Choroid plexus epithelial cell (primary cell): ENCODE results near the gene BOLA3.

ENCODE experiments used
- DNase-seq: peaks from one replicate; pipeline ENCODE4 v3.0.0-alpha.2; 2010; ENCODE audit warnings: low read depth
- H3K4me3 ChIP-seq: 2 replicates; pipeline ENCODE4 v1.5.1; 2011; ENCODE audit warnings: low read depth, mild to moderate bottlenecking, control low read depth, low read length, moderate library complexity
- TF ChIP-seq, protein P1 (sequence below): conservative IDR thresholded peaks from 2 replicates; pipeline ENCODE4 v1.5.1; 2011; ENCODE audit warnings: low read depth, mild to moderate bottlenecking, control low read depth, inconsistent platforms, low read length, moderate library complexity

Gene BOLA3

DNA sequence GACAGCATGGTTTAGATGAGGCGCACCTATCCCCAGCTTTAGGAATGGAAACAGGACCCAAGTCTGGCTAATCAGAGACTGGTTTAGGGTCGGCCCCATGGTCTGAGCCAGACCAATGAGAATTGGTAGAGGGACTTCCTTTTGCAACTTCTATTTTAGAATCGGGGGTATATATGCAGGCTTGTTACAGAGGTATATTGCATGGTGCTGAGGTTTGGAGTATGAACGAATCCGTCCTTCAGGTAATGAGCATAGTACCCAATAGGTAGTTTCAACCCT lies 1.5 kb upstream of the BOLA3 start:
- no peak overlapping the region for H3K4me3 ChIP-seq
- no peak for DNase-seq
- TF ChIP-seq, protein P1, sequence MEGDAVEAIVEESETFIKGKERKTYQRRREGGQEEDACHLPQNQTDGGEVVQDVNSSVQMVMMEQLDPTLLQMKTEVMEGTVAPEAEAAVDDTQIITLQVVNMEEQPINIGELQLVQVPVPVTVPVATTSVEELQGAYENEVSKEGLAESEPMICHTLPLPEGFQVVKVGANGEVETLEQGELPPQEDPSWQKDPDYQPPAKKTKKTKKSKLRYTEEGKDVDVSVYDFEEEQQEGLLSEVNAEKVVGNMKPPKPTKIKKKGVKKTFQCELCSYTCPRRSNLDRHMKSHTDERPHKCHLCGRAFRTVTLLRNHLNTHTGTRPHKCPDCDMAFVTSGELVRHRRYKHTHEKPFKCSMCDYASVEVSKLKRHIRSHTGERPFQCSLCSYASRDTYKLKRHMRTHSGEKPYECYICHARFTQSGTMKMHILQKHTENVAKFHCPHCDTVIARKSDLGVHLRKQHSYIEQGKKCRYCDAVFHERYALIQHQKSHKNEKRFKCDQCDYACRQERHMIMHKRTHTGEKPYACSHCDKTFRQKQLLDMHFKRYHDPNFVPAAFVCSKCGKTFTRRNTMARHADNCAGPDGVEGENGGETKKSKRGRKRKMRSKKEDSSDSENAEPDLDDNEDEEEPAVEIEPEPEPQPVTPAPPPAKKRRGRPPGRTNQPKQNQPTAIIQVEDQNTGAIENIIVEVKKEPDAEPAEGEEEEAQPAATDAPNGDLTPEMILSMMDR, result no peak

GRCh38 chr2:74148457-74149246 lies 940 bp upstream of the BOLA3 start:
- peak overlapping the region; percentile 81 for H3K4me3 ChIP-seq
- TF ChIP-seq, protein P1, result no peak

GRCh38 chr2:74146929-74147726 lies 584 bp downstream of the BOLA3 start:
- DNase-seq, result peak; percentile 46
- H3K4me3 ChIP-seq, result peak overlapping the region; percentile 81
- TF ChIP-seq, protein P1, result no peak

More at GRCh38 chr2:74148457-74149246, 940 bp upstream of the BOLA3 start:
- DNase-seq, result no peak

DNA sequence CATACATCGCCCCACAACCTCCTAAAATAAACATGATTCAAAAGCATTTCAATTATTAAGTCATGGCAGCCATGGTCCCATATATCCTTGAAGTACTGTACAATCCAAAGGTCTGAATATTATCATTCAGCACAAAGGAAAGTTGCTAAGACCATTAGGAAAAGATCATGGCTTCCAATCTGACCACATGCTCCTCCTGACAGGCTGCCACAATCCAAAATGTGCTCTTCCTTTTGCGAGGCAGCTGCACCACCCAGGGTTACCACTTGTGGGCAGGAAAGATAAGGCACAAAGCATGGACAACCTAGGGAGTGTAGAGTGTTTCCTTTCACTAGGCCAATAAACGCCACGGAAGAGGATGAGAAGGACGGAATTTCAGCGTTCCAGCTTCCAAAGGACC lies 5.4 kb downstream of the BOLA3 start:
- TF ChIP-seq, protein P1, result peak; percentile 25
- H3K4me3 ChIP-seq, result no peak overlapping the region
- DNase-seq, result peak; percentile 9

GRCh38 chr2:74138600-74139323 lies 8.9 kb downstream of the BOLA3 start:
- no peak overlapping the region for H3K4me3 ChIP-seq
- TF ChIP-seq, protein P1, result peak; percentile 9
- DNase-seq, result no peak

DNA sequence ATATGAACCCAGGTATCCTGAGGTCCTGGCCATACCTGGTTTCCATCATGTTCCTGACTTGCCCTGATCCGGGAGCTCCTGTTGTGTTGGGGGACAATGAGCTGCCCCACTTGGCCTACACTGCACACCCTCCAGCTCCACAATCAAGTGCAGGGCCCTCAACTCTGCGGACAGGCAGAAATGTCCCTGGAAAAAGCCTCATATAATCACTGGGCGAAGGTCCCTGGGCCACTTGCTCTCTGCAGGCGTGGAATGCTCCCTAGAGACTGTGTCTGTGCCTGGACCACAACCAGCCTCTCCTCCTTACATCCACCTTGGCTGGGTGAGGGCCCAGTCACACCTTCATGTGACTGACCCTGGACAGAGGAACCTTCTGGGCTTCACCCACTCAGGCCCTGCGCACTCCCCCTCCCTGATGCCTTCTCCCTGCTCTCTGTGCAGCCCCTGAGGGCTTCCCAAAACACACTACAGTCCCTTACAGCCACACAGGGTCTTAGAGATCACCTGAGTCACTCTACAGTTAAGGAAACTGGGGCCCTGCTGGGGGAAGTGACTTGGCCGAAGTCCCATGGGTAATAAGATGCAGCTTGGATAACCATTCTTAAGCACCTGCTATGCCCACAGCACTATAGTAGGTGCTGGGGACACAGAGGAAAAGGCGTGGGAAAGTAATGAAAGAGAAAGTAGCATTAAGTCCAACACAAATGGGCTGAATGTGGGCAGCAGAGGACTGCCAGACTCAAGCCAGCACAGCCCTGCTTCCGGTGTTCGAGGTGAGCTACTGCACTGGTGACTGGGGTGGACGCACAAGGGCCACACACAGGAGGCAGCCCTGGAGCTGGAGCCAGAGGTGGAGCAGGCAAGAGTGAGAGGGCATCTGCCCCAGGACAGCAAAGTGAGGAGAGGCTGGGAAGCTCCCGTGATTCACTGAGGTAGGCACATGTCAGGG lies 9.8 kb downstream of the BOLA3 start:
- TF ChIP-seq, protein P1, result no peak
- DNase-seq, result no peak
- no peak overlapping the region for H3K4me3 ChIP-seq
